Esophagus muscularis mucosa (tissue), 3 donors: ENCODE results near the gene TOP2A.
"Not testable (repeated sequence)": the region's sequence is repeated elsewhere in the genome, so short reads cannot be mapped to it uniquely, and the experiment has no call there.

Source experiments
- POLR2A ChIP-seq: fragments of 450-650 bp; IDR thresholded peaks from one replicate; pipeline ENCODE4 v1.6.1; 2017; ENCODE audit warnings: antibody characterized with exemption, moderate library complexity, mild to moderate bottlenecking, low read depth
- TF ChIP-seq, protein P1 (sequence below), 3 experiments: fragments of 200-600 bp in 2 of 3; fragments of 450-650 bp in 1 of 3; sonication (generic) in 2 of 3; IDR thresholded peaks; one replicate each; pipeline ENCODE4 v1.5.1; 2017 to 2019; ENCODE audit warnings: antibody characterized with exemption in 3 of 3, mild to moderate bottlenecking in 2 of 3, moderate library complexity in 1 of 3

GRCh38 chr17:40367728-40368127, 50.0 kb downstream of the TOP2A start:
- TF ChIP-seq, protein P1, sequence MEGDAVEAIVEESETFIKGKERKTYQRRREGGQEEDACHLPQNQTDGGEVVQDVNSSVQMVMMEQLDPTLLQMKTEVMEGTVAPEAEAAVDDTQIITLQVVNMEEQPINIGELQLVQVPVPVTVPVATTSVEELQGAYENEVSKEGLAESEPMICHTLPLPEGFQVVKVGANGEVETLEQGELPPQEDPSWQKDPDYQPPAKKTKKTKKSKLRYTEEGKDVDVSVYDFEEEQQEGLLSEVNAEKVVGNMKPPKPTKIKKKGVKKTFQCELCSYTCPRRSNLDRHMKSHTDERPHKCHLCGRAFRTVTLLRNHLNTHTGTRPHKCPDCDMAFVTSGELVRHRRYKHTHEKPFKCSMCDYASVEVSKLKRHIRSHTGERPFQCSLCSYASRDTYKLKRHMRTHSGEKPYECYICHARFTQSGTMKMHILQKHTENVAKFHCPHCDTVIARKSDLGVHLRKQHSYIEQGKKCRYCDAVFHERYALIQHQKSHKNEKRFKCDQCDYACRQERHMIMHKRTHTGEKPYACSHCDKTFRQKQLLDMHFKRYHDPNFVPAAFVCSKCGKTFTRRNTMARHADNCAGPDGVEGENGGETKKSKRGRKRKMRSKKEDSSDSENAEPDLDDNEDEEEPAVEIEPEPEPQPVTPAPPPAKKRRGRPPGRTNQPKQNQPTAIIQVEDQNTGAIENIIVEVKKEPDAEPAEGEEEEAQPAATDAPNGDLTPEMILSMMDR (IDR thresholded peaks at IDR 0.05), result not testable (repeated sequence)
- not testable (repeated sequence) for TF ChIP-seq POLR2A
